Measurements from ENCODE around the gene COL15A1.

The COL15A1 gene

GRCh38 chr9:99037769-99038483, 94.2 kb downstream of the COL15A1 start:
- DNase-seq, result no peak

DNA sequence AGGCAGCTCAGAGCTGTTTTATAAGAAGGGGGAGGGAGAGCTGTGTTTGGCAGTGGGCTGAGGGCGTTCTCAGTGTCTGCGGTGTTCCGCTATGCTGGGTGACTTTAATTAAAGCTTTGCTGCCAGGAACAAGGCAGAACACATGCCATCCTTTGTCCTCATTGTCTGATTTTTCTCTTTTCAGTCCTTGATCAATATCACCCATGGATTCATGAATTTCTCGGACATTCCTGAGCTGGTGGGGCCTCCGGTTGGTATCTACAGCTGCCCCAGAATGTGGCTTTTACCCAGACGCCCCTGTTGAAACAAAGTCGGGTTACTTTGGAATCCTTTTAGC, 94.7 kb downstream of the COL15A1 start:
- no peak for DNase-seq

DNA sequence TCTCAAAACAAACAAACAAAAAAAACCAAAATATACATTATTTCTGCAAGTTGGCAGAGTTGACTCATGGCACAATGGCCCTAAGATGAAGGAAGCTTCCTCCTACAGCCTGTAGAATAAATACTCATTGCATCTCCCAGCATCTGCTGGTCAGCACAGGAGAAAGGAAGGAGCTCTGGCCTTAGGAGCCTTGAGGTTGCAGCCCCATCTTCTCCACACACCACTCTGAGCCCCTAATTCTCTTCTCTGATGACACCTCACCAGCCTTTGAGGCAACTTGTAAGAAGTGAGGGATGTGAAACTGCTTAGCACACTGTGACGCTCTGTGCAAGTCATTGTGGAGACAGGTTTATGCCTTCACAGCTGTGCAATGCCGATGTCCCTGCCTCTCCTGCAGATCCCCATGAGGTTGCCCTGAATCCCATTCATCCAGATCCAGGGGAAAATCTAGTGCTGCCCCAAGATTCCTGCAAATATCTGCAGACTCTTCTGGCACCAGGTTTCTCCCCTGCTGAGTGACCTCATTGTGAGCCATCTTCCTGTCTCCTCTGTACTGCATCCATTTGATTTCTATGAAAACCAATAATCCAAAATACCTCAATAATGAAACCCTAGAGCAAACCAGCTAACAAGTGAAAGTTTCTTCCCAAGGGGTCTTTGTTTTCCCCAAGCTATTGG, 95.9 kb downstream of the COL15A1 start:
- no peak for DNase-seq

DNA sequence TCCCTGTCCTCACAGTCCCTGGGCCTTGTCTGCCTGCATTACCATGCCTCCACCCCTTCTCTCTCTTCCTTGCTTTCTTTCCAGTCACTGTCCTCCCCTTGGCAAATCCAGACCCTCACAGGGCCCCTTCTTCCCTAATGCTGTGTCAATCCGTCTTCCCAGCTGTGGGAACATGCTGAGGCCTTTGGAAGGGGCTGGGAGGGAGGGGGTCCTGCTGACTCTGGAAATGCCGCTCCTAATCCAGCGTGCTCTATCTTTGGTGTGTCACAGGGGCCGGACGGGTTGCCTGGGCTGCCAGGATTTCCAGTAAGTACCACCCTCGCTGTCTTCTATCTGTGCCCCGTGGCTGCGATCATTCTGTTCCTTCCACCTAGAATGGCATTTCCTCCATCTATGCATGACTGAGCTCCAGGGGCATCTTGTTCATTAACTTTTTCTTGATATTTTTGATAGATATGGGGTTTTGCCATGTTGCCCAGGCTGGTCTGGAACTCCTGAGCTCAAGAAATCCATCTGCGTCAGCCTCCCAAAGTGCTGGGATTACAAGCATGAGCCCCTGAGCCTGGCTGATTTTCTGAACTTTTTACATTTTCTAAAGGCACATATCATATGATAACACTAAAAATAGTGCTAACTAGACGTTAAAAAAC, 96.7 kb downstream of the COL15A1 start:
- DNase-seq, result no peak

DNA sequence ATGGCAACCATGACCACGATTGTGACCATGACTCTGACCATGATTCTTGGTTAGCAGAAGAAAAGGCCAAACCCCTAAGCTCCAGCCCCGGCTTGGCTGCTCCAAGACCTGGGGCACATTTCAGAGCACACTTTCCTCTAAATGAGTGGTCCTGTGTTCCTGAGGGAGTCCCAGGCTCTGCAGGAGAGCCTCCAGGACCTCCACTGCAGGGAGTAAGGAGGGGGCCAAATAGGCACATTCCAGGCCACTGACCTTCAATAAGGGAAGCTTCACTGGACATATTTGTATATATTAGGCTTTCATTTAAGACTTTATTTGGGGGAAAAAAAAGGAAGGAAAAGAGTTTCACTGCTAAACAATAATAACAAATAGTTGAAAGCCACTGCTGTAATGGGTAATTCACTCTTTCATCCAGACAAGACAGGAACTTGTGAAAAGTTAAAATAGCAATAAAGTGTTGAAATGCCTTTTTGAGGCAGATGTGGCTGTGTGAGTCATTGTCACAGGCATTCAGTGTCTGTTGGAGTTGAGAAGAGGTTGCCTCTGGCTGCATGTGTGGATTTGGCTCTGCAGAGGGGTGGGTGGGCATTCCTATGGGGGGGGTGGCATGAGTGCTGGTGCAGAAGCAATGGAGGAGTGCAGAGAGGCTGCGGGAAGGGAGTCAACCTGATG, 97.3 kb downstream of the COL15A1 start:
- DNase-seq, result no peak

DNA sequence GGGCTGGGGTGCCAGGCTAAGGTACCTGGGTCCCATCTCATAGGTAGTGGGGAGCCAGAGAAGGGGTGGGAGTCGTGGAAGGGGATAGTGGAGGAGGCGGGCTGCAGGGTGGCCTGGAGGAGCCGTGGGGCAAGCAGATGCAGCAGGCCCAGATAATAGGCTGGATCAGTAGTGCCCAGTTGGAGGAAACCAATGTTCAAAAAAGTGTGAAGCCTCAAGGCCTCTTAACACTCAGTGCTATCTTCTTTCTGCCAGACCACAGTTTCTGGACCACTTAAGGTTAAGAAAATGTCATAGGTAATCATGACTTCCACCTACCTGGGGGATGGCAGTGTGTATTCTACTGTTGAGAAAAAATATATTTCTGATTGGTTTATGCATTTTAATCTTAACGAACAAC, 97.9 kb downstream of the COL15A1 start:
- no peak for DNase-seq

DNA sequence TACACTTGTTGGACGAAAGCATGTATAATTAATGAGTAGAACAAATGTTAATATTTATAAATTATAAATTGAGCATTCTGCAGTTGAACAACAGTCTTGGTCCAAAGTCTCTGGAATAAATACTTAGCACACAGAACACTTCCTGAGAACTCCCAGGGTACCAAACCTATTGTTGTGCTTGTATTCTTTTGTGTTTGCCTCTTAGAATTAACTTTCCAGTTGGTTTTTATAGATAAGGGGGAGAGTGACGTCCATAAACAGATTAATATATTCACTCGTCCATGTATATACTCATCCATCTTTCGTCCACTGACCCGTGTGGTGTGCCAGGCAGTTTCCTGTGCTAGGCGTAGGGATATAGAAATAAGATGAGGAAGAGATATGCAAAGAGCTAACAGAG, 98.9 kb downstream of the COL15A1 start:
- no peak for DNase-seq

GRCh38 chr9:99044827-99045226, 101.1 kb downstream of the COL15A1 start:
- no peak for DNase-seq

DNA sequence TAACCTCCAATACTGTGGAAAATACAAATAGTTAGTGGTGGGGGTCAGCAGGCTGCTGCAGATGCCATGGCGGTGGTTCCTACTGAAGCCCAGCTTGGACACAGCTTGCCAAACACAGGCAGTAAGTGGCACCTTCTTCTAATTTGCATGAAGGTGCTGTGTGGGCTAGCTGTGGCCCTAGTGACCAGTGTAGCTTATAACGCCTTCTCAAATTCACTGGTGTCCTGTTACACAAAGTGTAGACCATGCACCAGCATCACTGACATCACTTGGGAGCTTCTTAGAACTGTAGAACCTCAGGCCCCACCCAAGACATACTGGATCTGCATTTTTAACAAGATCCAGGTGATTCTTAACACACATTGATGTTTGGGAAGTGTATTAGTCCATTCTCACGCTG, 102.4 kb downstream of the COL15A1 start:
- DNase-seq, result no peak

- no peak for DNase-seq
These were observed 102.9 kb downstream of the COL15A1 start for GRCh38 chr9:99046542-99047071.

DNA sequence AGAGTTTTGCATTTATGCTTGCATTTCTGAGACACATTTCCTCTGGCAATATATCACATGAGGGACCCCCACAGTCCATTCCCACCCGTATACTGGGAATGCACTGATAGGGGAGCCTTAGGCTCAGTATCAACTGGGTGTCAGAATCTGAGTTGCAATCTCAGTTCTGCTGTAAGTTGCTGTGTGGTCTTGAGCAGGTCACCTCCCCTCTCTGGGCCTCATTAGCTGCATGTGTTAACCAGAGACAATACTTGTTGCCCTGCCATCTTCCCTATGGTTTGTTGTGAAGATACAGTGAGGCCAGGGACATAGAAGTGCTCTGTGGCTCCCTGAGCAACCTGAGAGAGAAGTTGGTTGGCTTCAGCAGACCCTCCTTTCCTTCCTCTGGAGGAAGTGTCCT, 105.5 kb downstream of the COL15A1 start:
- no peak for DNase-seq

- no peak for DNase-seq
These were observed 105.9 kb downstream of the COL15A1 start for GRCh38 chr9:99049641-99050040.

GRCh38 chr9:99050292-99050911, 106.7 kb downstream of the COL15A1 start:
- no peak for DNase-seq

DNA sequence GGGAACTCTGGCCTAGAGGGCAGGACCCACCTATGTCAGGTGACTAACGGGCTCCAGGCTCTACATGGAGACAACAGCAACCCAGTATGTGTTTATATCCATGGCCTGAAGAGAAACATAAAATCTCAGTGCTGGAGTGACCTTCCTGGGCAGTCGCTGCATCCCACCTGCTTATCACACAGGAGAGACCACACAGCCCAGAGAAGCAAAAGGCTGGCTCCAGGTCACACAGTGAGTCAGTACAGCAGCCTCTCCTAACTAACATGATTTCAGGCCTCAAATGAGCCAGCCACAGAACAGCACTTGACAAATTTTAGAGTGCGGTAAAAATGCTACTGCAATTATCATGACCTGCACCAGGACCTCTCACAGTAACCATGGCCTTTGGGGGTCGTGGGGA, 107.2 kb downstream of the COL15A1 start:
- no peak for DNase-seq

DNA sequence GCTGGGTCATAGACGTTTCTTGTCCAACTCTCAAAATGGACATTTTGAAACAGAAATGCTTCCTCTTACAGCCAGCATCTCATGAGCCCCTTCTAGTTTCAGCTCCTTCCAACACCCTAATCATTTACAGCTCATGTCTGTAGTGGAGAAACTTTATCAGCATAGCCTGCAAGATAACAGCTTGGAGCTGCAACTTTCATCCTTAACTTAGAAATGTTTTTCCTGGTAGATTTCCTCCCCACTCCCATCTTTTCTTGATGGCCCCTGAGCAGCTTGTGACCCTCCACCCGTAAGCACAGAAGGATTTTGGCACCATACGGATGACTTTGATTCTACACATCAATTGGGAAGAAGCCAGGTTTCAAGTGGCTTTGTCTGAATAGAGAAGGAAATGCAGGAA, 107.7 kb downstream of the COL15A1 start:
- DNase-seq, result no peak

DNA sequence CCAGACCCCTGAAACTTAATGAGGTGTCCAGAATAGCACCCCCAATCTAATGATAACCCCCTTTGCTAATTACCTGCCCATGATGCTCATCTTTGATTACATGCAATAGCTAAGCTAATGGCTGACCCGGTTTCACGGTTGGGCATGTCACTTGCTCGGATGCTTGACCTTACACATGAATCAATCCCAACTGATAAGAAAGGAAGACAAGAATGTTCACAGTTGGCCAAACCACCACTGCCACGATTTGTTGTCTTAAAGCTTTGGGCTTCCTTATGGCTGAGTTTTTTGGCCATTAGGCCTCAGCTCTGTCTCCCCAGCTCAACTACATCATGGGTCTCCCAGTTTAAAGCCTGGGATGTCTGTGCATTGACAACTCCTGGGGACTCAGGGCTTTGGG, 108.1 kb downstream of the COL15A1 start:
- no peak for DNase-seq

- no peak for DNase-seq
These were observed 109.4 kb downstream of the COL15A1 start for GRCh38 chr9:99052815-99053715.

DNA sequence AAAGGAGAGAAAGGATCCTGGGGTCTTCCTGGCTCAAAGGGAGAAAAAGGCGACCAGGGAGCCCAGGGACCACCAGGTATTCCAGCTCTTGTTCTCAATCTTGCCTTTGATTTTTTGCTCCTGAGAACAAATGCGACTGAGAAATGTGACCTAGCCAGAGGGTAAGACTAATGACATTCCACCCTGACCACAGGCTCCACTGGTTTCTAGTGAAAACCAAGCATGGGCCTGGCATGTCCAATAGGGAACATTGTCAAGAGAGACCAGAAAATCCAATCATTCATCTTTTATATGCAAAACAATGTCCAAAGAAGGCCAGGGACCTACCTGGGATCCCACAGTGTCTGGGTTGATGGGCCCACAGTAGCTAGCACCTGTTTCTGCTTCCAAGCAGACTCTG, 110.9 kb downstream of the COL15A1 start:
- no peak for DNase-seq

GRCh38 chr9:99055384-99055783, 111.7 kb downstream of the COL15A1 start:
- no peak for DNase-seq

GRCh38 chr9:99056186-99056585, 112.5 kb downstream of the COL15A1 start:
- no peak for DNase-seq

DNA sequence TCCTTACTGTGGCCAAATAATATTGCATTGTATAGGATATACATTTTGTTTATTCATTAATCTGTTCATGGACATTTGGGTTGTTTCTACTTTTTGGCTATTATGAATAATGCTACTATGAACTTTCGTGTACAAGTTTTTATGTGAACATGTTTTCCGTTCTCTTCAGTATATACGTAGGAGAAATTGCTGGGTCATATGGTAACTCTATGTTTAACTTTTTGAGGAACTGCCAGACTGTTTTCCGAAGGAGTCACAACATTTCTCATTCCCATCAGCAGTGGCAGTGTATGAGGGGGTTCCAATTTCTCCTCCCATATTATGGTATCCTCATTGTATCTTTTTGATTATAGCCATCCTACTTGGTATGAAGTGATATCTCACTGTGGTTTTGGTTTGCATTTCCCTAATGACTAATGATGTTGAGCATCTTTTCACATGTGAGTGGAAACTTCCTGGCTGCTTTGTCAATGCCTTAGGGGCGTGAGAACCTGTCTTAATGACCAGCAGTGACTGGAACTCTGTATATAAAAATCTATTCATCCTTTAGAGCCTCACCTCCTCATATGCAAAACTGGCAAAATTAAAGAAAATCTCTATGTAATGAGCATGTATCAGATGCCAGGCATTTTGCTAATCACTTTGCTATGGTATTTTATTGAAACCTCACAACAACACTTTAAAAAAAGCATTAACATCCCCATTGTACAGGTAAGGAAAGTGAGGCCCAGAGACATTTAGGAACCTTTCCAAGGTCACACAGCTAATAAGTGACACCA, 113.4 kb downstream of the COL15A1 start:
- no peak for DNase-seq

All from right kidney (tissue), 1 donor.